ENCODE results near the gene MRE11.

MRE11 gene

GRCh38 chr11:94504689-94505293, 11.1 kb upstream of the MRE11 start:
- DNase-seq: no peak

- DNase-seq: no peak
Measured at GRCh38 chr11:94501522-94501921, 7.9 kb upstream of the MRE11 start.

- DNase-seq: no peak
Measured at GRCh38 chr11:94500181-94500580, 6.5 kb upstream of the MRE11 start.

- no peak for DNase-seq
Measured at GRCh38 chr11:94494126-94494680, 559 bp upstream of the MRE11 start.

GRCh38 chr11:94486068-94486467, 7.6 kb downstream of the MRE11 start:
- DNase-seq: no peak

GRCh38 chr11:94481342-94481741, 12.3 kb downstream of the MRE11 start:
- DNase-seq: no peak

GRCh38 chr11:94477624-94478023, 16.0 kb downstream of the MRE11 start:
- no peak for DNase-seq

- no peak for DNase-seq
Measured at GRCh38 chr11:94472916-94473799, 20.5 kb downstream of the MRE11 start.

- DNase-seq: no peak
Measured at GRCh38 chr11:94469416-94469815, 24.2 kb downstream of the MRE11 start.

GRCh38 chr11:94459576-94459975, 34.1 kb downstream of the MRE11 start:
- no peak for DNase-seq

- DNase-seq: no peak
Measured at GRCh38 chr11:94457118-94458029, 36.3 kb downstream of the MRE11 start.

- no peak for DNase-seq
Measured at GRCh38 chr11:94455861-94456260, 37.8 kb downstream of the MRE11 start.

- no peak for DNase-seq
Measured at GRCh38 chr11:94454301-94454700, 39.3 kb downstream of the MRE11 start.

- no peak for DNase-seq
Measured at GRCh38 chr11:94452988-94453387, 40.7 kb downstream of the MRE11 start.

GRCh38 chr11:94450048-94450447, 43.6 kb downstream of the MRE11 start:
- no peak for DNase-seq

- no peak for DNase-seq
Measured at GRCh38 chr11:94449437-94449836, 44.2 kb downstream of the MRE11 start.

GRCh38 chr11:94449029-94449428, 44.6 kb downstream of the MRE11 start:
- no peak for DNase-seq

- no peak for DNase-seq
Measured at GRCh38 chr11:94447149-94447548, 46.5 kb downstream of the MRE11 start.

- no peak for DNase-seq
Measured at GRCh38 chr11:94445641-94446040, 48.0 kb downstream of the MRE11 start.

- no peak for DNase-seq
Measured at GRCh38 chr11:94433049-94433448, 60.6 kb downstream of the MRE11 start.

GRCh38 chr11:94424662-94425061, 69.0 kb downstream of the MRE11 start:
- DNase-seq: no peak

- no peak for DNase-seq
Measured at GRCh38 chr11:94424011-94424410, 69.6 kb downstream of the MRE11 start.

GRCh38 chr11:94423507-94423906, 70.1 kb downstream of the MRE11 start:
- DNase-seq: no peak
